ENCODE measurements around the gene PLAC8L1.
A peak's percentile ranks its signal among the peaks of the same experiment; 100 is the strongest.

Gene PLAC8L1

GRCh38 chr5:146079695-146080373, 25.5 kb downstream of the PLAC8L1 start:
- DNase-seq = no peak

GRCh38 chr5:146078566-146078965, 26.8 kb downstream of the PLAC8L1 start:
- no peak for DNase-seq

GRCh38 chr5:146076455-146076854, 28.9 kb downstream of the PLAC8L1 start:
- DNase-seq = no peak

- no peak for DNase-seq
Observed at GRCh38 chr5:146076028-146076427, 29.3 kb downstream of the PLAC8L1 start.

GRCh38 chr5:146073239-146073900, 32.0 kb downstream of the PLAC8L1 start:
- DNase-seq = no peak

- no peak for DNase-seq
Observed at GRCh38 chr5:146072595-146072994, 32.8 kb downstream of the PLAC8L1 start.

- DNase-seq = no peak
Observed at GRCh38 chr5:146071171-146071570, 34.2 kb downstream of the PLAC8L1 start.

GRCh38 chr5:146070746-146071145, 34.6 kb downstream of the PLAC8L1 start:
- no peak for DNase-seq

GRCh38 chr5:146069780-146070099, 35.6 kb downstream of the PLAC8L1 start:
- DNase-seq = no peak

- no peak for DNase-seq
Observed at GRCh38 chr5:146068977-146069779, 36.2 kb downstream of the PLAC8L1 start.

- DNase-seq = no peak
Observed at GRCh38 chr5:146068206-146068605, 37.2 kb downstream of the PLAC8L1 start.

GRCh38 chr5:146066968-146067367, 38.4 kb downstream of the PLAC8L1 start:
- no peak for DNase-seq

- no peak for DNase-seq
Observed at GRCh38 chr5:146060221-146060585, 45.2 kb downstream of the PLAC8L1 start.

GRCh38 chr5:146059460-146060220, 45.7 kb downstream of the PLAC8L1 start:
- no peak for DNase-seq

- no peak for DNase-seq
Observed at GRCh38 chr5:146055432-146055831, 49.9 kb downstream of the PLAC8L1 start.

GRCh38 chr5:146052780-146053179, 52.6 kb downstream of the PLAC8L1 start:
- no peak for DNase-seq

GRCh38 chr5:146051678-146052077, 53.7 kb downstream of the PLAC8L1 start:
- no peak for DNase-seq

- DNase-seq = no peak
Observed at GRCh38 chr5:146050086-146050485, 55.3 kb downstream of the PLAC8L1 start.

GRCh38 chr5:146049704-146050026, 55.7 kb downstream of the PLAC8L1 start:
- DNase-seq = no peak

GRCh38 chr5:146048994-146049703, 56.2 kb downstream of the PLAC8L1 start:
- DNase-seq = peak; percentile 22 to 45

GRCh38 chr5:146047396-146047795, 58.0 kb downstream of the PLAC8L1 start:
- no peak for DNase-seq

- no peak for DNase-seq
Observed at GRCh38 chr5:146043722-146044121, 61.7 kb downstream of the PLAC8L1 start.
